HCT116 (cell line): ENCODE data around the gene NUMA1.

Experiments used
- CEBPB ChIP-seq: IDR thresholded peaks from 2 replicates; pipeline ENCODE4 v1.6.1; 2012; ENCODE audit warnings: low read depth
- EZH2phosphoT487 ChIP-seq: fragments of 200-600 bp; IDR thresholded peaks from 2 replicates; pipeline ENCODE4 v1.6.1; 2018; ENCODE audit warnings: antibody characterized with exemption, borderline replicate concordance
- REST ChIP-seq: IDR thresholded peaks from 2 replicates; pipeline ENCODE4 v1.6.1; 2012; ENCODE audit warnings: low read depth
- ZNF274 ChIP-seq: fragments of 200-500 bp; sonication (Bioruptor generic); IDR thresholded peaks from 2 replicates; pipeline ENCODE4 v1.6.1; 2014; ENCODE audit warnings: mild to moderate bottlenecking, low read depth, low read length, inconsistent platforms

GRCh38 chr11:72075109-72075508 lies 5.2 kb downstream of the NUMA1 start:
- TF ChIP-seq REST (no peak), EZH2phosphoT487 (no peak), CEBPB (no peak), ZNF274 (no peak)
